Smooth muscle cell of the brain vasculature (primary cell): ENCODE data around the gene PTPMT1.

Experiments used
- DNase-seq: peaks from one replicate; pipeline ENCODE4 v3.0.0-alpha.2; 2012; ENCODE audit warnings: low read depth, low spot score

Gene PTPMT1

GRCh38 chr11:47578524-47579494 lies 13.4 kb downstream of the PTPMT1 start, which contains the start of the genes KBTBD4 and NDUFS3:
KBTBD4 (minus strand) TSS chr11:47578970; CDS start chr11:47578951, 19 bp downstream.
NDUFS3 (plus strand) TSS chr11:47579074; CDS start chr11:47579092, 18 bp downstream.
- DNase-seq = peak; percentile 75

- DNase-seq = no peak
These were observed 18.4 kb downstream of the PTPMT1 start for GRCh38 chr11:47583844-47584243.

- DNase-seq = no peak
These were observed 20.9 kb downstream of the PTPMT1 start, which contains the start of gene FAM180B for GRCh38 chr11:47586098-47586855. FAM180B (plus strand) TSS chr11:47586678; CDS start chr11:47586769, 91 bp downstream.

- DNase-seq = no peak
These were observed 21.8 kb downstream of the PTPMT1 start for GRCh38 chr11:47587039-47587716.

GRCh38 chr11:47587723-47588326 lies 22.4 kb downstream of the PTPMT1 start:
- no peak for DNase-seq

- DNase-seq = no peak
These were observed 23.7 kb downstream of the PTPMT1 start for GRCh38 chr11:47589118-47589517.

- DNase-seq = no peak
These were observed 24.2 kb downstream of the PTPMT1 start for GRCh38 chr11:47589584-47589976.

- no peak for DNase-seq
These were observed 24.8 kb downstream of the PTPMT1 start for GRCh38 chr11:47589977-47590861.

DNA sequence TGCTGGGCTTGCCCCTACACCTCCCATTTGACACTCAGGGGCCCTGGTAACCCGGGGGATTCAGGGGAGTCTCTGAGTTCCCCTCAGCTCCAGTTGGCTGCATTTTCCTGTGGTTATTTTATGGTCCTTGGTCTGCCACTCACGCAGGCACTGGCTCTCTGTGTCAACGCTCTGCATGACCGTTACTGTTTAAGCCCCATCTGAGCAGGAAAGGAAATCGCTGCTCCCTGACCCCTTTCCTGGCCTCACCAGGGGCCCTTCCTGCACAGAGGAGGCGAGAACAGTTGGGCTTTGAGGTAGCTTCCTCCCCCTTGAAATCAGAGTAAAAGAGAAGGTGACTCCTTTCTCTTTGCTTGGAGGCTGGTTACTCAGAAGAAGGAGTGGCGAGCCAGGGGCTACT lies 26.4 kb downstream of the PTPMT1 start:
- DNase-seq = no peak

GRCh38 chr11:47592251-47592650 lies 26.9 kb downstream of the PTPMT1 start:
- DNase-seq = no peak

DNA sequence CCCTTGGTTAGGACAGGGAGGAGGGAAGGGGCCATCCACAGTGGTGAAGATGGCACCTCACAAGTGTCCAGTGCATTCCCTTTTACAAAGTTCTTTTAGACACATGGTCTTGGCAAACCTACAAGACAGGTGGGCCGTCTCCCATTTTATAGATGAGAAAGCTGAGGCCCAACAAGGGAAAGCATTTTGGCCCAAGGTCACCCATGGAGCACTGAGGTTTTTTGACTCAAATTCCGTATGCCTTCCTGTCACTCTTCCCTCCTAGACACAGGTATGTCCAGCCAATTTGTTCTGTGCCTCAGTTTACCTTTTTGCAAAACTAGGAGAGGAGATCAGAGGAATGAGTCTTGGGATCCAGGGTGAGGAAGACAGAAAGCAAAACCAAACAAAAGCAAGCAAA lies 27.6 kb downstream of the PTPMT1 start:
- DNase-seq = no peak

DNA sequence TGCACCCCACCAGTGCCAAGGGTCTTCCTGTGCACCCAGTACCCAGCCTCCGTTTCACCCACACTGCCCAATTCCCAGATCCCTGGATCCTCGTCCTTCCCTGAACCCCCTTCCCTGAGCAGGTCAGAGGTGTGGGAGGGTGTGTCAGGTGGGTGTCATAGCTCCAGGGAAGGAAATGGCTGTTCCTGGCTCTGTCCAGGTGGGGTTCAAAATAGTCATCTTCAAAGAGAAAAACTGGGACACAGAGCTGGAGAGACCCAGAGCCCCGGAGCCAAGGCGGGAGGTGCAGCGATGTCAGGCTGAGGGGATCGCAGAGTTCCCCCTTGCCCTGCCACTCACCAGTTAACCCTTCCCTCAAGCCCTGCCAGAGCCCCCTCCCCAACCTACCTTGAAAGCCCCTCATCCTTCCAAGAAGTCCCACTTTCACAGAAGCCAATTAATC lies 28.1 kb downstream of the PTPMT1 start:
- no peak for DNase-seq

DNA sequence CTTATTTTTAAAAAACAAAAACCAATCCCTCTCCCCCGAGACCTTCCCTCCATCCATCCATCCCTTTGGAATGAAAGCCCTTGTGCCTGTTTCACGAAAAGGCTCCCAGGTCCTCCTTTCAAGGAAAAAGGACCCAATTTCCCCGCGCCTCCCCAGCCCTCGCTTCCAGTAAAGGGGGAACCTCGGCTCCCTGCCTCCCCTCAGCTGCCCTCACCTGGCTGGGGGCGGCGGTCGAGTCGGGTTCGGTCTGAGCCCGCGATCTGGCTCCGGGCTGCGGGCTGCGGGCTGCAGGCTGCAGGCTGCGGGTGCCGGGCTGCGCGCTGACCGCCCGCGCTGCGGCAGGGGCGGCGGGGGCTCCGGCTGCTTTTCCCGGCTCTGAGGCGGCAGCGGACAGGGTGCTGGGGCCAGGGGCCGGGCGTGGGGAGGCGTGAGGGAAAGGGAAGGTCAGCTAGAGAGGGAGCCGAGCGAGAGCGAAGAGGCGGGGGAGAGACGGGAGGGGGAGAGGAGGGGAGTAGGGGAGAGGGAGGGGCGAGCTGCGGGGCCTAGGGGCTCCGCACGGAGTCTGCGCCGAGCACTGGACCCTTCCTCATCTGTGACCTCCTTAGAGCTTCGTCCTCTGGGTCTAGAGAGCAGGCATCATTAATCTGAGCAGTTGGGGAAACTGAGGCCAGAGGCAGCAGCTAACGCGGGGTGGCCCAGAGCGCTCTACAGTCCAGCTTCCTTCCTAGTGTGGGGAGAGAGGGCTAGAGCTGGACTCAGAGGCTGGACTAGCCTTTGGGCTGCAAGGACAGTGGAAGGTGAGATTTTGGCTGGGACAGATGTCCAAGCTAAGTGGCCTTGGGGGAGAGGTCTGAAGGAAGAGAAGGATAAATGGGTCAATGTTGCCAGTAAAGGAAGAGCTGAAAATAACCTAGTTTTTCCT lies 28.8 kb downstream of the PTPMT1 start, which contains the start of gene C1QTNF4:
C1QTNF4 (minus strand) TSS at position 478 of the 922 bp plus-strand sequence. CDS start 3,601 bp downstream, outside the sequence.
- no peak for DNase-seq

- no peak for DNase-seq
These were observed 29.6 kb downstream of the PTPMT1 start for GRCh38 chr11:47595029-47595428.

- DNase-seq = no peak
These were observed 30.6 kb downstream of the PTPMT1 start for GRCh38 chr11:47595967-47596366.

DNA sequence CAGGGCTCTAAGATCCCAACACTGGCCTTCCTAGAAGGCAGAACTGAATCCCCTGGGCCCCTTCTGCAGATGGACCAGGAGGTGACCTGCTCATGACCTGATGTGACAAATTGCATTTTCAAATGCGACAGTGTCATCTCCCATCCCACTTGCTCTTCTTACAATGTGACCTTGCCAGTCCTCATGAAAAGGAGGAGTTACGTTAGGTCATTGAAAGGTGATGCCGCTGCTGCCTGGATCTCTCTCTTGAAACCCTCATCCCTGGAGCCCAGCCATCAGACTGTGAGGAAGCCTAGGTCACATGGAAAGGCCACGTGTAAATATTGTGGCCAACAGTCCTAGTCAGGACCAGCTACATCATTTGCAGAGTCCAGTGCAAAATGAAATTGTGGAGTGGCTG lies 34.5 kb downstream of the PTPMT1 start:
- no peak for DNase-seq

GRCh38 chr11:47603295-47603694 lies 37.9 kb downstream of the PTPMT1 start:
- DNase-seq = no peak

- no peak for DNase-seq
These were observed 40.5 kb downstream of the PTPMT1 start for GRCh38 chr11:47605921-47606320.

GRCh38 chr11:47606731-47607130 lies 41.3 kb downstream of the PTPMT1 start:
- no peak for DNase-seq
